ENCODE data around the gene VPS72.
"Not testable (repeated sequence)": the region's sequence is repeated elsewhere in the genome, so short reads cannot be mapped to it uniquely, and the experiment has no call there.

Gene VPS72, protein sequence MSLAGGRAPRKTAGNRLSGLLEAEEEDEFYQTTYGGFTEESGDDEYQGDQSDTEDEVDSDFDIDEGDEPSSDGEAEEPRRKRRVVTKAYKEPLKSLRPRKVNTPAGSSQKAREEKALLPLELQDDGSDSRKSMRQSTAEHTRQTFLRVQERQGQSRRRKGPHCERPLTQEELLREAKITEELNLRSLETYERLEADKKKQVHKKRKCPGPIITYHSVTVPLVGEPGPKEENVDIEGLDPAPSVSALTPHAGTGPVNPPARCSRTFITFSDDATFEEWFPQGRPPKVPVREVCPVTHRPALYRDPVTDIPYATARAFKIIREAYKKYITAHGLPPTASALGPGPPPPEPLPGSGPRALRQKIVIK

GRCh38 chr1:151189637-151190445 lies at the start of gene VPS72:
Gene VPS72 (minus strand): TSS chr1:151190197. CDS start chr1:151190121, 76 bp downstream.
- peak; percentile 77 to 84 for DNase-seq

- DNase-seq, result no peak
These were observed 48.4 kb upstream of the VPS72 start for GRCh38 chr1:151238467-151238739.

GRCh38 chr1:151237678-151238466 lies 47.9 kb upstream of the VPS72 start:
- no peak for DNase-seq

DNA sequence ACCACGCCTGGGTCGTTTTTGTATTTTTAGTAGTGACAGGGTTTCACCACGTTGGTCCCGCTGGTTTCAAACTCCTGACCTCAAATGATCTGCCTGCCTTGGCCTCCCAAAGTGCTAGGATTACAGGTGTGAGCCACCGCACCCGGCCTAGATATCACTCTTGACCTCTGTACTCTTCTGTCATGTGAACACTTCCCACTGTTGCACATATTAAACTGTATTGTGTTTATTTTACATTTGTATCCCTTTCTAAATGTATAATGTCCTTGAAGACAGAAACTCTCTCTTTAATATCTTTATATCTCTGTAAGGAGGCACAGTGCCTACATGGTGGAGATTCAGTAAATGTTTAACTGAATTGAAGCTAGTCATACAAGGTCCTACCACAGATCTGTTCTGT lies 45.2 kb upstream of the VPS72 start:
- DNase-seq, result no peak

GRCh38 chr1:151222130-151222529 lies 32.1 kb upstream of the VPS72 start:
- no peak for DNase-seq

DNA sequence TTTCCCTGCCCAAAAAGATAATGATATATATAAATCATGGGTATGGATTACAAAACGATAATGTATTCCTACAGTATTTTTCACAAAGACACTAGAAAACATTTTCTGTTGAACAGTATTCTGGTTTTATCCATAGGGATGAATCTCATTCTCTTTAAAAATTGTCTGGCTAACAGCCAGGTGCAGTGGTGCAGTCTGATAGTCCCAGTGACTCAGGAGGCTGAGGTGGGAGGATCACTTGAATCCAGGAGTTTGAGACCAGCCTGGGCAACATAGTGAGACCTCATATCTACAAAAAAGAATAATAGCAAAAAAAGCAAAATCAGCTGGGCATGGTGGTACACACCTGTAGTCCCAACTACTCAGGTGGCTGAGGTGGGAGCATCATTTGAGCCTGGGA lies 31.6 kb upstream of the VPS72 start:
- DNase-seq, result no peak

- no peak for DNase-seq
These were observed 23.6 kb upstream of the VPS72 start for GRCh38 chr1:151213560-151213959.

GRCh38 chr1:151211972-151212705 lies 22.1 kb upstream of the VPS72 start:
- DNase-seq, result no peak

GRCh38 chr1:151210830-151211229 lies 20.8 kb upstream of the VPS72 start:
- DNase-seq, result no peak

DNA sequence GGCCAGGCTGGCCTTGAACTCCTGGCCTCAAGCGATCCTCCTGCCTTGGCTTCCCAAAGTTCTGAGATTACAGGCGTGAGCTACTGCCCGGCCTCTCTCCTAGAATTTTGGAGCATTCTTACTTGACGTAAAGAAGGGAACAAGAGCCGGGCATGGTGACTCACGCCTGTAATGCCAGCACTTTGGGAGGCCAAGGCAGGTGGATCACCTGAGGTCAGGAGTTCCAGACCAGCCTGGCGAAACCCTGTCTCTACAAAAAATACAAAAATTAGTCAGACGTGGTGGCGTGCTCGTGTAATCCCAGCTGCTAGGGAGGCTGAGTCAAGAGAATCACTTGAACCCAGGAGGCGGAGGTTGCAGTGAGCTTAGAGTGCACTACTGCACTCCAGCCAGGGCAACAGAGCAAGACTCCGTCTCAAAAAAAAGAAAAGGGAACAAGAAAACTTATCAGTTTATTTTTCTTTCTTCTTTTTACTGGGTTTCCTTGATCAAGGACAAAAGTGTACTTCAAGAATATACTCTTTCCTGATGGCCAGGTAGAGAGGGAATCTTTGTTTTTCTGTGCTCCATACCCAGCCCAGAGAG lies 15.5 kb upstream of the VPS72 start:
- not testable (repeated sequence) for DNase-seq

DNA sequence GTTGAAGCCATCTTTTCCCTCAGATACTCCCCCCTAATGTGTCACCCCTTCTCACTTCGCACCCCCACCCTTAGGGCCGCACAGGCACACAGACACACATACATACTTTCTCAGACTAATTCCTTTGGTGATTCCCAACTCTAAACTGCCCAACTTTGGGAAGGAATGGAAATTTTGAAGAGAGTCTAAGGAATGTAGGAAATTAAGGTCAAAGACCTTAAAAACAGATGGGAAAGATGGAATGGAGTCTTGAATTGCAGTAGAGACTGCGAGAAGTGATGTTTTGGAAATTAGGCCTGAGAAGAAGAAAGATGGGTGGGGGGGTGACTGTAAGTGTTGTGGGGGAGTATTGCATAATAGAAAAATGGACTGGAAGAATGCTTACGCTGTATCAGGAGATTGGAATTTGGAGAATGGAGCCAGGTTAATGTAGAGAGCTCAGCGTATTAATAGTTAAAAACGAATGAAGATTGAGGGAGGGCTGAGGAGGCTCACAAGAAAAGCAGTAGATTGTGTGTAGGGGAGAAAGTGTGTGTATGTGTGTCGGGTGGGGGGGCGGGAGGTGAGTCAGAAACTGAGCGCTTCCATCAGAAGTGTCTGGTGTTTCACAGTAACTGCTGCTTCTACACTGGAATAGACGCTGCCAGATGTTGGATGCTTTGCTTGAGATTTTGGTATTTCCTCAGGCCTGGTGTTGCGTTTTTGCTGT lies 10.0 kb upstream of the VPS72 start:
- peak in 1 of 2 experiments; percentile 35 for DNase-seq

DNA sequence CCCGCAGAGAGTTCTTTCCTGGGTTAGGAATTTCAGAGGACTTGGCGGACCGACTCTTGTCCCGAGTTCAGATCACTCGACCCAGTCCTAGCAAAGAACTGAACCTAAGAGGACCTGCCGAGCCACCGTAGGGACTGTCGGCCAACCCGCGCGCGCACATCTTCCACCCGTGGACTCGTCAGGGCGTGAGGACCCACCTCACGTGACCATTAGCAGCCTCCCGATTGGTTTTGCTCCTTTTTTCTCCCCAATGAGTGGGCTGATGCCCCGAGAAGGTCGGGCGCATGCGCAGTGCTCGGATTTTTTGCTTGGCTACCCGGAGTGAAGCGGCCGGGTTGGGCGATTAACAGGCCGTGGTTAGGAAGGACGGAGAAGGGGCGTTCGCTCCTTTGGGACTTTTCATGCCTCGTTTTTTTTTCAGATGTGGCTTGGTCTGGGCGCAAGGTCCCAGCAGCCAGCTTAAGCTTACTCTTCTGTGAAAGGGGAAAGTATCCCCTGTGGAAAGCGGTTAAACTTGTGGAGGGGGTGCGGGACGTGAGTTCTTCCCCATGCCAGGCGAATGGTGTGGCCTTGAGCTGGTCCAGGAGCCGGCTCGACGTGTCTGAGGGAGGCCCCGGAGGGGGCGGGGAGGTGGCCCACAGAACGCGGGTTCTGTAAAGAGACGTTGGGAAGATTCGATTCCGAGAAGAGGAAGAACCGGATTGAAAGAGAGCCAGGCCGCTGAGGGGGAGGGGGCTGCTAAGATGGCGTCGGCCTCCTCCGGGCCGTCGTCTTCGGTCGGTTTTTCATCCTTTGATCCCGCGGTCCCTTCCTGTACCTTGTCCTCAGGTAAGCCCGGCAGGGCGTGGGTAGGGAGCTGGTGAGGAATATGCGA lies 8.5 kb upstream of the VPS72 start, which contains the start of gene PIP5K1A:
Gene PIP5K1A (plus strand): TSS at position 299 of the 874 bp plus-strand sequence. CDS start 445 bp downstream, at position 744.
- peak; percentile 98 to 99 for DNase-seq

GRCh38 chr1:151197863-151198253 lies 7.9 kb upstream of the VPS72 start:
- no peak for DNase-seq

DNA sequence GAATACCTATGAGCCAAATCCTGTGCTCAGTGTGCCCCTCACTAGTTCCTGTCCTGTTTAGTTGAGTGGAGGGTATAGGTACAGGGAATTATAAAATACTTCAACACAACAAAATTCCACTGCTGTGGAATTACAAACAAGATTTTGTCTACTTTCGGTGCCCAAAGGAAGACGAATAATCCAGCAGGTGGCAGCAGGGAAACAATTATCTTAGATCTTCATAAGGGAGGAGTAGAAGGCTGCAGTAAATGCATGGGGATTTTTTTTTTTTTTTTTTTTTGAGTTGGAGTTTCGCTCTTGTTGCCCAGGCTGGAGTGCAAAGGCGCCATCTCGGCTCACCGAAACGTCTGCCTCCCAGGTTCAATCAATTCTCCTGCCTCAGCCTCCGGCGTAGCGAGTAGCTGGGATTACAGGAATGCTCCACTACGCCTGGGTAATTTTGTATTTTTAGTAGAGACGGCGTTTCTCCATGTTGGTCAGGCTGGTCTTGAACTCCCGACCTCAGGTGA lies 6.3 kb upstream of the VPS72 start:
- DNase-seq, result peak; percentile 21 to 36

DNA sequence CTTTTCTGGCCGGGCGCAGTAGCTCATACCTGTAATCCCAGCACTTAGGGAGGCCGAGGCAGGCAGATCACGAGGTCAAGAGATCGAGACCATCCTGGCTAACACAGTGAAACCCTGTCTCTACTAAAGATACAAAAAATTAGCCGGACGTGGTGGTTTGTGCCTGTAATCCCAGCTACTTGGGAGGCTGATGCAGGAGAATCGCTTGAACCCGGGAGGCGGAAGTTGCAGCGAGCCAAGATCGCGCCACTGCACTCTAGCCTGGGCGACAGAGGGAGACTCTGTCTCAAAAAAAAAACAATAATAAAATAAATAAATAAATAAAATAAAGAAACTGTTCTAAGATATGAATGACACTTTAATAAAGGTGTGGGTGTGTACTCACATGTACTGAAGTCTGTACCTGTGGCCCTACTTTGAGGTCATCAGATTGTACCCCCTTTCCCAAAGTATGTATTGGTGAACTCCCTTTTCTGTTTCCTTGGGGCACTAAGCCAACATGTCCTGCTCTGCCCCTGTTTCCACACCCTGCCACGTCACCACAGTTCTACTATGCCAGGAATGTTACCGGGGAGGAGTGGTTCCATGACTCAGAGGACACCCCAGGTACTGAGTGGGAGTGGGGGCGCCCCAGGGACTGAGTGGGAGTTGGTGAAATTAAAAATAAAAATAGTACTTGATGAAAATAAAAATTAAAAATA lies 5.0 kb upstream of the VPS72 start:
- DNase-seq, result peak in 1 of 2 experiments; percentile 24

DNA sequence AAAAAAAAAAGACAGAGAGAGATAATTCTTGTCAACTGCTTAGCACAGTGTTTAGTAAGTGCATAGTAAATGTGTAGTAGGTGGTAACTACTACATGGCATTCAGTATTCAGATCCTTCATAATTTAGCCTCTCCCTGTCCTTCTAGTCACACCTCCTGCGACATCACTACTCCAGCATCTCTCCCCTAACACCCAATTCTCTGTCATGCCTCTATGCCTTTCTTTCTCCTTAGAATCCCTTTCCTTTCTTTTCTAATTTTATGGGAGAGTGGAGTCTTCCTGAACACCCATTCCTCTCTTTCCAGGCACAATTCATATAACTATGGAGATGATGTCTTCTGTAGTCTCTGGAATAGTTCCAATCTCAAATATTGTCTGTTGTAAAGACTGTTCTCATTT lies 3.9 kb upstream of the VPS72 start:
- no peak for DNase-seq

DNA sequence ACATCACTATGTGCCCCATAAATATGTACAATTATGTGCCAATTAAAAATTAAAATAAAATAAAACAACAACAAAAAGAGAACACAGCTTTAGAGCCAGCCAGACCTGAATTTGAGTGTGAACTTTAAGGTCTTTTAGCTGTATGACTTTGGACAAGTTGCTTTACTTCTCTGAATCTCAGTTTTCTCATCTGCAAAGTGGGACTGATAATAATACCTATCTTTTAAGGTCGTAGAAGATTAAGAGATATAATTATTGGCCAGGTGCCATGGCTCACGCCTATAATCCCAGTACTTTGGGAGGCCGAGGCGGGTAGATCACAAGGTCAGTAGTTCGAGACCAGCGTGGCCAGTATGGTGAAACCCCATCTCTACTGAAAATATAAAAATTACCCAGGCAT lies 3.3 kb upstream of the VPS72 start:
- DNase-seq, result no peak

DNA sequence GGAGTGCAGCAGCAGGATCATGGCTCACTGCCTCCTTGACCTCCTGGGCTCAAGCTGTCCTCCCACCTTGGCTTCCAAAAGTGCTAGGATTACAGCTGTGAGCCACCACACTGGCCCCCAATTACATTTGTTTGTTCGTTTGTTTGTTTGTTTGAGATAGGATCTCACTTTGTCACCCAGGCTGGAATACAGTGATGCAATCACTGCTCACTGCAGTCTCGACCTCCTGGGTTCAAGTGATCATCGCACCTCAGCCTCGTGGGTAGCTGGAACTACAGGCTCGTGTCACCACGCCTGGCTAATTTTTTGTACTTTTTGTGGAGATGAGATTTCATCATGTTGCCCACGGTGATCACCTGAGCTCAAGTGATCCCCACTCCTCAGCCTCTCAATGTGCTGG lies 2.0 kb upstream of the VPS72 start:
- no peak for DNase-seq

DNA sequence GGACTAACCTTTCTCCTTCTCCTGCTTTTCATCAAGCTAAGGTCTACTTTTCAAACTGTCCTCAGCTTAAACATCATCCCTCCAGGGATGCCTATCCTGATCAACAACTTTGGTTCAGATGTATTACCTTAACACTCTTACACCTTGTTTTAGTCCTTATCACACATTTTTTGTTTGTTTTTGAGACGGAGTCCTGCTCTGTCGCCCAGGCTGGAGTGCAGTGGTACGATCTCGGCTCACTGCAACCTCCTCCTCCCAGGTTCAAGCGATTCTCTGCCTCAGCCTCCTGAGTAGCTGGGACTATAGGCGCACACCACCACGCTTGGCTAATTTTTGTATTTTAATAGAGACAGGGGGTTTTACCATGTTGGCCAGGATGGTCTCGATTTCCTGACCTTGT lies 1.3 kb downstream of the VPS72 start:
- DNase-seq, result not testable (repeated sequence)

- no peak for DNase-seq
These were observed 2.8 kb downstream of the VPS72 start for GRCh38 chr1:151187205-151187604.

Data from stimulated activated CD4-positive, alpha-beta T cell treated with anti-CD3 and anti-CD28 coated beads, Interleukin-4, amount 100 ng/mL, for 4 hours (primary cell).